ENCODE data around the gene KXD1.

Gene KXD1

DNA sequence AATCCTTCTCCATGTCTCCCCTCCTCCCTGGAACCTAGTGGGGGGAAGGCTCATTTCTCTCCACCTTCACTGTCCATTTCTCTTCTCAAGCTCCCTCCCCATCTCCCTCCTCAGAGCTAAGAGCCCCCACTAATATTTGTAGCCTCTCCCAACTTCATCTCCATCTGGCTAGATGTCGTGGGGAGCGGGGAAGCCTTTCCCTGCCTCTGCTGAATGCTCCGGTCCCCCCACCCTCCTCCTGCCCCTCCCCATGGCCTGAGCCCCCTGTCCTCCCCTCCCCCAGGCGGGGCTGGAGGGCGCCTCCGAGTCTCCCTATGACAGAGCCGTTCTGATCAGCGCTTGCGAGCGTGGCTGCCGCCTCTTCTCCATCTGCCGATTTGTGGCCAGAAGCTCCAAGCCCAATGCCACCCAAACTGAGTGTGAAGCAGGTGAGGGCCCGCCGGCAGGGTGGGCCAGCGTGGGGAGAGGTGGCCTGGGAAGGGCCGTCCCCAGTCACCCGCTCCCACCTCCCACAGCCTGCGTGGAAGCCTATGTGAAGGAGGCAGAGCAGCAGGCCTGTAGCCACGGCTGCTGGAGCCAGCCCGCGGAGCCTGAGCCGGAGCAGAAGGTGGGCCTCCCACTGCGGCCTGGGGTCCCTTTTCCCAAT lies 56.0 kb downstream of the KXD1 start:
- no peak for DNase-seq (ENCODE audit: low spot score)

DNA sequence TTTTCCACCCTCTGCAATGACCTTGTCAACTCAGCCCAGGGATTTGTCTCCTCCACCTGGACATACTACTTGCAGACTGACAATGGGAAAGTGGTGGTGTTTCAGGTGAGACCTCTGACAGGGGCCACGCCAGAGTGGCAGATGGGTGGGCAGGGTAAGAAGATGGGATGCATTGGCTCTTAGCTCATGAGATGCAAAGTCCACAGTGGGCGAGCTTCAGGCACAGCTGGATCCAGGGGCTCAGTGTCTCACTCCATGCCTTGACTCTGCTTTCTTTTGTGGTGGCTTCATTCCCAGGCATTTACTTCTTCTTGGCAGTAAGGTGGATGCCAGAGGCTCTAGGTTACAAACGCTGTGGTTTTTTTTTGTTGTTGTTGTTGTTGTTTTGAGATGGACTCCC lies 58.4 kb downstream of the KXD1 start:
- no peak for DNase-seq (ENCODE audit: low spot score)

DNA sequence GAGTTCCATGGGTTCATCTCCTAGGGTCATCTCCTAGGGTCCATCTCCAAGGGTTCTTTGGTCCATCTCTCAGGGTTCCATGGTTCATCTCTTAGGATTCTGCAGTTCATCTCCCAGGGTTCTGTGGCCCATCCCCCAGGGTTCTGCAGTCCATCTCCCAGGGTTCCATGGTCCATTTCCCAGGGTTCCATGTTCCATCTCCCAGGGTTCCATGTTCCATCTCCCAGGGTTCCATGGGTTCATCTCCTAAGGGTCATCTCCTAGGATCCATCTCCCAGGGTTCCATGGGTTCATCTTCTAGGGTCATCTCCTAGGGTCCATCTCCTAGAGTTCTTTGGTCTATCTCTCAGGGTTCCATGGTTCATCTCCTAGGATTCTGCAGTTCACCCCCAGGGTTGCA lies 59.9 kb downstream of the KXD1 start:
- DNase-seq (ENCODE audit: low spot score), result no peak

DNA sequence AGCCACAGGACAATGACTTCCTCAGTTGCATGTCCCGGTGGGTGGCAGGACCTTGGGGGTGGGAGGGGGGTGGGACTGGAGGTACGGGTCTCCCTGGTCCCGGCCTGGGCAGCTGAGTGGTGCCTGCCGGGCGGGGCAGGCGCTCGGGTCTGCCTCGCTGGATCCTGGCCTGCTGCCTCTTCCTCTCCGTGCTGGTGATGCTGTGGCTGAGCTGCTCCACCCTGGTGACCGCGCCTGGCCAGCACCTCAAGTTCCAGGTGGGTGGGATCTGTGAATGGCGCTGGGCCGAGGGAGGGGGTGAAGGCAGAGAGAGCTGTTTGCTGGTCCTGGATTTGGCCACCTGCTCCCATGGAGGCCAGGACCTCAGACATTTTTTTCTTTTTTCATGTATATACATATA lies 60.6 kb downstream of the KXD1 start:
- no peak for DNase-seq (ENCODE audit: low spot score)

Measured in activated CD4-positive, alpha-beta T cell treated with anti-CD3 and anti-CD28 coated beads, Interleukin-2, Interleukin-4, amounts not matched to agents 100 ng/mL and 50 ng/mL, durations not matched to agents 16 hours and 8 hours (primary cell).